ENCODE data around the gene PARP6. TPM values are rescaled to one million over a fixed set of nuclear protein-coding genes. Genes with fewer than 3 reads are reported as not detected.

The PARP6 gene
- total and polyA plus RNA-seq, 9 of the 15 experiments (the other 6 are each of a cell fraction or from before 2014, with no cell fraction given) = 14.8 to 83.2 (median 28.3) TPM

GRCh38 chr15:72272213-72272996, at the start of gene PARP6 (continued):
- TF ChIP-seq ARID3B (CRISPR knock-in tag; IDR thresholded peaks at IDR 0.05; ENCODE audit: borderline replicate concordance) (no peak), ZNF212 (CRISPR knock-in tag; IDR thresholded peaks at IDR 0.05) (no peak), MAX (CRISPR knock-in tag; IDR thresholded peaks at IDR 0.05) (peak; percentile 94), SAP30 (IDR thresholded peaks at IDR 0.05; ENCODE audit: borderline replicate concordance, insufficient read depth, low read depth, low read length, poor library complexity, severe bottlenecking) (peak; percentile 77), PHF8 (IDR thresholded peaks at IDR 0.05; ENCODE audit: borderline replicate concordance, low read length) (peak; percentile 90), USF1 (CRISPR knock-in tag; IDR thresholded peaks at IDR 0.05) (peak; percentile 96), GATA2 (CRISPR knock-in tag; IDR thresholded peaks at IDR 0.05) (no peak), ILK (tag; IDR thresholded peaks at IDR 0.05; ENCODE audit: borderline replicate concordance, low read depth) (no peak), PHF21A (IDR thresholded peaks at IDR 0.05; ENCODE audit: borderline replicate concordance, low read depth) (no peak), MXD1 (CRISPR knock-in tag; IDR thresholded peaks at IDR 0.05; ENCODE audit: borderline replicate concordance, poor library complexity, severe bottlenecking) (no peak), ZNF165 (CRISPR knock-in tag; IDR thresholded peaks at IDR 0.05; ENCODE audit: borderline replicate concordance) (no peak), IRF2 (CRISPR knock-in tag; IDR thresholded peaks at IDR 0.05) (no peak), ZNF133 (CRISPR knock-in tag; IDR thresholded peaks at IDR 0.05) (no peak), USF2 (CRISPR knock-in tag; IDR thresholded peaks at IDR 0.05) (peak; percentile 96), CBFA2T2 (conservative IDR thresholded peaks at IDR 0.05) (0 out of 2 replicates have a peak, but pooled peaks have one; percentile 42), SREBF1 (IDR thresholded peaks at IDR 0.05; ENCODE audit: borderline replicate concordance, low read depth, low read length) (no peak), THRB (CRISPR knock-in tag; conservative IDR thresholded peaks at IDR 0.05) (no peak), ELK3 (CRISPR knock-in tag; IDR thresholded peaks at IDR 0.05) (no peak), ZNF354B (CRISPR knock-in tag; IDR thresholded peaks at IDR 0.05) (no peak), EGR1 (conservative IDR thresholded peaks at IDR 0.05) (peak; percentile 68), BCL6 (CRISPR knock-in tag; IDR thresholded peaks at IDR 0.05) (no peak)
